ENCODE data around the gene USP6NL.

USP6NL gene

GRCh38 chr10:11594589-11595394 is 16.7 kb downstream of the USP6NL start:
- H3K4me3 ChIP-seq (ENCODE audit: low read depth, low read length): no peak overlapping the region

GRCh38 chr10:11593612-11594011 is 17.8 kb downstream of the USP6NL start:
- no peak overlapping the region for H3K4me3 ChIP-seq (ENCODE audit: low read depth, low read length)

- no peak overlapping the region for H3K4me3 ChIP-seq (ENCODE audit: low read depth, low read length)
Observed at GRCh38 chr10:11589738-11590137, 21.7 kb downstream of the USP6NL start.

GRCh38 chr10:11588873-11589574 is 22.4 kb downstream of the USP6NL start:
- H3K4me3 ChIP-seq (ENCODE audit: low read depth, low read length): no peak overlapping the region

- H3K4me3 ChIP-seq (ENCODE audit: low read depth, low read length): no peak overlapping the region
Observed at GRCh38 chr10:11587722-11588259, 23.7 kb downstream of the USP6NL start.

DNA sequence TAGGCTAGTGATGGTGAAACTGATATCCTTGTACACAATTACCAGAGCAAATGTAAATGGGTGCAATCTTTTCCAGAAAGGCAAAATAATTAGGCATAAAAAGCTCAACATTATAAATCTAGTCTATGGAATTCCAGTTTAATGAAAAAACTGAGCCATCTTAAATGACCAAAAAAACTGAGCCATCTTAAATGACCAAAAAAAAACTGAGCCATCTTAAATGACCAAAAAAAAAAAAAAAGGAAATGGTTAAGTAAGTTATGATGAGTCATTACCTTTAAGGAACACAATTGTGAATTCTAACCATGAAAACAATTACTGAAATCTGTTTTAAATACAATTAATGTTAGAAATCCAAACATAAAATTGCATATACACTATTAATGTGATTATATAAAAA is 25.3 kb downstream of the USP6NL start:
- H3K4me3 ChIP-seq (ENCODE audit: low read depth, low read length): no peak overlapping the region

DNA sequence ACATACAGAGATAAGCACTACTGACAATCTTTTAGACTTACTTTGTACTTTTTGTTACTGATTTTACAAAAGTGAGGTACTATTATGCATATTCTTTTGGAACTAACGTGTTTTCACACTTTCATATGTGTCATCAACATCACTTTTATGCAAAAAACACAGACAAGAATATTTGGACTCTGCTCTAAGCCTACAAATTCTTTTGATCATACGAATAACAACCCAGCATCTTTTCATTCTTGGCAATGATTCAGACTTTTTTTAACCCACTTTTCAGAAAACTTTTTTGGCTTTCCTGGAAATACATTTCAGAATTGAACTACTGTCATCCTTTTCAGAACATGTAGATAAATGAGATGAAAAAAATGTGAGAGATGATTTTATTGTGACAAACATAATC is 30.2 kb downstream of the USP6NL start:
- H3K4me3 ChIP-seq (ENCODE audit: low read depth, low read length): no peak overlapping the region

GRCh38 chr10:11579885-11580284 is 31.6 kb downstream of the USP6NL start:
- no peak overlapping the region for H3K4me3 ChIP-seq (ENCODE audit: low read depth, low read length)

GRCh38 chr10:11578802-11579255 is 32.6 kb downstream of the USP6NL start:
- no peak overlapping the region for H3K4me3 ChIP-seq (ENCODE audit: low read depth, low read length)

DNA sequence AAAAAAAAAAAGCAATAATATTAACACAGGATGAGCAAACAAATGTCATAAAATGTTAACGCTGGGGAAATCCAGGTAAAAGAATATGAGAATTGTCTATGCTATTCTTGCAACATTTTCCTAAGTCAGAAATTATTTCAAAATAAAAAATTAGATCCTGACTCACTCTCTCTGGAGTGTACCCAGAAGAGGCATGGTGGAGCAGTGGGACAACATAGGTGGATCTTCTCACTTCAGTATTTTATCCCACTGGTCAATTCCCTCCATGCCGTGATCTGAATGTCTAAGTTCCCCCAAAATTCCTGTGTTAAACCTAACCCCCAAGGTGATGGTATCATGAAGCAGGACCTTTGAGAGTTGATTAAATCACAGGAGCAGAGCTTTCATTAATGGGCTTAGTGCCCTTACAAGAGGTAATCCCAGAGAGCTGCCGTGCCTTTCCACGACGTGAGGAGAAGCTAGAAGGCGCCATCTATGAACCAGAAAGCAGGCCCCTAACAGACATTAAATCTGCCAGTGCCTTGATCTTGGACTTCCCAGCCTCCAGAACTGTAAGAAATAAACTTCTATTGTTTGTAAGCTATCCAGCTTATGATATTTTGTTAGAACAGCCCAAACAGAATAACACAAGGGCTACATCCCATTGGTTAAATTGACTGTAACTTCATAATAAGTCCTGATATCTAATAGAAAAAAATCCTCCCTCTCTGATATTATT is 35.2 kb downstream of the USP6NL start:
- no peak overlapping the region for H3K4me3 ChIP-seq (ENCODE audit: low read depth, low read length)

DNA sequence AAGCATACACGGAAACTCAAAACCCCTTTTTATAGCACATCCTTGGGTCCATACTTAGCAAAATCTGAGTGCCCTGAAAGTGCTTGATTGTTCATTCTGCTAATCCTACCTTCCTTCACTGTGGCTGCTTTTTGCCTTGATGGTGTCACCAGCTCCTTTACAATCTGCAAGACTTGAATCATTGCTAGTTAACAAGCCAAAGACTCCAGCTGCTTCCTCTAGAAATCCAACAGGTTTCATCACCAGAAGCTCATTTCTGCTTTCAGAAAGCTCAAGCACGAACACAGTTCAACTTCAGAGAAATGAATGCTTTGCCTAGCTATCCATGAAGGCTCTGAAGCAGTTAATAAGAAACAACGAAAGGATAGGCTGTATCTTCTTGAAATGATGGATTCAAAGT is 38.0 kb downstream of the USP6NL start:
- H3K4me3 ChIP-seq (ENCODE audit: low read depth, low read length): no peak overlapping the region

- no peak overlapping the region for H3K4me3 ChIP-seq (ENCODE audit: low read depth, low read length)
Observed at GRCh38 chr10:11570751-11571150, 40.7 kb downstream of the USP6NL start.

- no peak overlapping the region for H3K4me3 ChIP-seq (ENCODE audit: low read depth, low read length)
Observed at GRCh38 chr10:11569471-11569870, 42.0 kb downstream of the USP6NL start.

DNA sequence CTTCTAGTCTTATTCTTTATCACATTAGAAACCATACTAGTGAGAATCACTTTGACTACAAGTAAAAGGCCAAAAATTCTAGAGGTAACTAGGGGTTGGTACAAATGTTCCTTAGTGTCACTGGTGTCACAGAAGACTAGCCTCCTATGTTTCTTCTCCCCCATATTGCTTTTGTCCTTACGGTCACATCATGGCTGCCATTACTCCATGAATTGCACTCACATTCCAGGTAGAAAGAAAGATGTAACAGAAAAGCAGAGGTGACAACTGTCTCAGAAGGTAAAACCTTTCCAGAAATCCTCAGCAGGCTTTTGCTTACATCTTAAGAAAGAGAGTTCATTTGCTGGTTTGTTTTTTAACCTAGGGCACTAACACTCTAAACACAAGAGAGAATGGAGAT is 42.9 kb downstream of the USP6NL start:
- no peak overlapping the region for H3K4me3 ChIP-seq (ENCODE audit: low read depth, low read length)

GRCh38 chr10:11564741-11565140 is 46.7 kb downstream of the USP6NL start:
- H3K4me3 ChIP-seq (ENCODE audit: low read depth, low read length): no peak overlapping the region

DNA sequence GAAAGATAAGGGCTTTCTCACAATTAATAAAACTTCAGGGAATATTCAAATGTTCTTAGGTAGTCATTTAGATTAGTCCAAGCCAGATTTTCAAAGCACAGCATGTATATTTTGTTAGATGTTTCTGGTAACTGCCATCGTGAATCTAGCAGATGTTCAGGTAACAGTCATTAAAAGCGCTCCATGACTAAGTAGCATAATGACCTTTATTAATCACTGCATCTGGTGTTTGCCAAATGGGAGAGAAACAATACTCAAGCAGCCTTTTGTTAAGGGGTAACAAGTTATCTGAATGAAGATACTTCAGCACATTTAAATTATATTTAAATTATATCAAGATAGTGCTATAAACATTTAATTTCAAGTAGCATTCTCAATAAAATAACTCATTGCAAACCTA is 47.5 kb downstream of the USP6NL start:
- H3K4me3 ChIP-seq (ENCODE audit: low read depth, low read length): no peak overlapping the region

DNA sequence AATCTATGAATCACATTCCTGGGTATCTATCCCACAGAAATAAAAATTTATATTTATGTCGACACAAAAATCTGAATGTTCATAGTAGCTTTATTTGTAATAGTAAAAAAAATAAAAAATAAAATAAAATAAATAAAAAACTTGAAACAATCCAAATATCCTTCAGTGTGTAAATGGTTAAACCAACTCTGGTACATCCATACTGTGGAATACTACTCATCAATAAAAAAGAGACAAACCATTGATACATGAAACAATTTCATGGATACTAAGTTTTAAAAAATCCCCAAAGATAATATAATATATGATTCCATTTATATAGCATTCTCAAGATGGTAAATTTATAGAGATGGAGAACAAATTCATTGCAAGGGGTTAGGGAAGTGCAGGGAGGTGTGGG is 48.6 kb downstream of the USP6NL start:
- no peak overlapping the region for H3K4me3 ChIP-seq (ENCODE audit: low read depth, low read length)

- no peak overlapping the region for H3K4me3 ChIP-seq (ENCODE audit: low read depth, low read length)
Observed at GRCh38 chr10:11560076-11560709, 51.3 kb downstream of the USP6NL start.

DNA sequence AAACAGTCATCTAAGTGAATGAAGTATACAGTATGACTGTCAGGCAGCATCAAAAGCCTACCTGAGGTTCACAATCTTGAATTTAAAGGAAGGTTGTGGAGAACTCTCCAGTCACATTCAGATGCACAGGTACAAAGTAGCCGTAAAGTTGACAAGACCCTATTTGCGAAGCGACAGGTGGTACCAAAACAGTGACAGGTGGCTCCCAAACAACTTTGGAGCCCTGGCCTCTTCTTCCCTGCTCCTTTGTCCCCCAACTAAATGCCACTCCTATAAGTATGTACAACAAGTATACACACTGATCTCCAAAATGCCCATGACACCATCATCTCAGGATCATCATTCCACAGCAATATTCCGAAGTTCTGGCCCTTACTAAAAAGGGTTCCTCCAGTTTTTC is 53.5 kb downstream of the USP6NL start:
- H3K4me3 ChIP-seq (ENCODE audit: low read depth, low read length): no peak overlapping the region

GRCh38 chr10:11557513-11557912 is 53.9 kb downstream of the USP6NL start:
- H3K4me3 ChIP-seq (ENCODE audit: low read depth, low read length): no peak overlapping the region

DNA sequence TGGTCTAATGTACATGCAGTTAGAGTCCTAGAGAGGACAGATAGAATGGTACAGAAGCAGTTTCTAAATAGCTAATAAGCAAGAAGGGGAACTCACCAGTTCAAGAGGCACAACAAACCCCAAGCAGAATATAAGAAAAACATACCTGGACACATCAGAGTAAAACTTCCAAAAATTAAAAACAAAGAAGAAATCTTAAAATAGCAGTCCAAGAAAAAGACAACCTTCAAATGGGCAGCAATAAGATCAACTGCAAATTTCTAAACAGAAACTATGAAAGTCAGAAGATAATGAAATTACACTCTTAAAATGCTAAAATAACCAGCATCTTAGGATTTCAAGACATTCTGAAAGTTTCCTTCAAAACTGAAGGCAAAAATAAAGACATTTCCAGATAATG is 55.9 kb downstream of the USP6NL start:
- no peak overlapping the region for H3K4me3 ChIP-seq (ENCODE audit: low read depth, low read length)
